OCI-LY3 (cell line): Measurements from ENCODE around the gene MYO3A.

Experiments used
- EZH2phosphoT487 ChIP-seq: fragments of 200-600 bp; shearing (Covaris generic); IDR thresholded peaks from 2 replicates; pipeline ENCODE4 v1.6.1; 2018; ENCODE audit warnings: antibody characterized with exemption, mixed run types, low read depth
- TF ChIP-seq, protein P1 (sequence below): fragments of 200-600, 300-600 bp; sonication (generic); IDR thresholded peaks from 2 replicates; pipeline ENCODE4 v1.5.1; 2014; ENCODE audit warnings: antibody characterized with exemption, low read length, low read depth

- TF ChIP-seq, protein P1, sequence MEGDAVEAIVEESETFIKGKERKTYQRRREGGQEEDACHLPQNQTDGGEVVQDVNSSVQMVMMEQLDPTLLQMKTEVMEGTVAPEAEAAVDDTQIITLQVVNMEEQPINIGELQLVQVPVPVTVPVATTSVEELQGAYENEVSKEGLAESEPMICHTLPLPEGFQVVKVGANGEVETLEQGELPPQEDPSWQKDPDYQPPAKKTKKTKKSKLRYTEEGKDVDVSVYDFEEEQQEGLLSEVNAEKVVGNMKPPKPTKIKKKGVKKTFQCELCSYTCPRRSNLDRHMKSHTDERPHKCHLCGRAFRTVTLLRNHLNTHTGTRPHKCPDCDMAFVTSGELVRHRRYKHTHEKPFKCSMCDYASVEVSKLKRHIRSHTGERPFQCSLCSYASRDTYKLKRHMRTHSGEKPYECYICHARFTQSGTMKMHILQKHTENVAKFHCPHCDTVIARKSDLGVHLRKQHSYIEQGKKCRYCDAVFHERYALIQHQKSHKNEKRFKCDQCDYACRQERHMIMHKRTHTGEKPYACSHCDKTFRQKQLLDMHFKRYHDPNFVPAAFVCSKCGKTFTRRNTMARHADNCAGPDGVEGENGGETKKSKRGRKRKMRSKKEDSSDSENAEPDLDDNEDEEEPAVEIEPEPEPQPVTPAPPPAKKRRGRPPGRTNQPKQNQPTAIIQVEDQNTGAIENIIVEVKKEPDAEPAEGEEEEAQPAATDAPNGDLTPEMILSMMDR = no peak
- TF ChIP-seq EZH2phosphoT487 = no peak
These were observed 280.7 kb downstream of the MYO3A start for GRCh38 chr10:26214551-26215395.
